Kidney epithelial cell (primary cell): ENCODE results near the gene NRIP1. TPM values are rescaled to one million over a fixed set of nuclear protein-coding genes. Genes with fewer than 3 reads are reported as not detected.

Experiments used
- DNase-seq: peaks from one replicate; pipeline ENCODE4 v3.0.0-alpha.2; 2010; ENCODE audit warnings: low read depth
- H3K27me3 ChIP-seq: 2 replicates; pipeline ENCODE4 v1.6.0; 2011; ENCODE audit warnings: low read length; ENCODE audit not compliant: control insufficient read depth, insufficient read depth
- H3K36me3 ChIP-seq: 2 replicates; pipeline ENCODE4 v1.5.1; 2011; ENCODE audit warnings: low read length; ENCODE audit not compliant: control insufficient read depth, insufficient read depth
- H3K4me3 ChIP-seq: 2 replicates; pipeline ENCODE4 v1.5.1; 2011; ENCODE audit warnings: low read depth, mild to moderate bottlenecking, control low read depth, low read length
- total RNA-seq: library from RNA; depleted of rRNA; stranded (reverse); fragments of >200 nt; gene quantifications from 2 replicates; pipeline ENCODE4 v1.2.3, GENCODE V29; 2015
- TF ChIP-seq, protein P1 (sequence below): IDR thresholded peaks from 2 replicates; pipeline ENCODE4 v1.5.1; 2011; ENCODE audit warnings: mild to moderate bottlenecking, moderate library complexity, low read length, control low read depth, inconsistent platforms; ENCODE audit not compliant: insufficient read depth, poor library complexity, severe bottlenecking

NRIP1 gene
- total RNA-seq, 1 donor from 2014 or later: 52.6 TPM

DNA sequence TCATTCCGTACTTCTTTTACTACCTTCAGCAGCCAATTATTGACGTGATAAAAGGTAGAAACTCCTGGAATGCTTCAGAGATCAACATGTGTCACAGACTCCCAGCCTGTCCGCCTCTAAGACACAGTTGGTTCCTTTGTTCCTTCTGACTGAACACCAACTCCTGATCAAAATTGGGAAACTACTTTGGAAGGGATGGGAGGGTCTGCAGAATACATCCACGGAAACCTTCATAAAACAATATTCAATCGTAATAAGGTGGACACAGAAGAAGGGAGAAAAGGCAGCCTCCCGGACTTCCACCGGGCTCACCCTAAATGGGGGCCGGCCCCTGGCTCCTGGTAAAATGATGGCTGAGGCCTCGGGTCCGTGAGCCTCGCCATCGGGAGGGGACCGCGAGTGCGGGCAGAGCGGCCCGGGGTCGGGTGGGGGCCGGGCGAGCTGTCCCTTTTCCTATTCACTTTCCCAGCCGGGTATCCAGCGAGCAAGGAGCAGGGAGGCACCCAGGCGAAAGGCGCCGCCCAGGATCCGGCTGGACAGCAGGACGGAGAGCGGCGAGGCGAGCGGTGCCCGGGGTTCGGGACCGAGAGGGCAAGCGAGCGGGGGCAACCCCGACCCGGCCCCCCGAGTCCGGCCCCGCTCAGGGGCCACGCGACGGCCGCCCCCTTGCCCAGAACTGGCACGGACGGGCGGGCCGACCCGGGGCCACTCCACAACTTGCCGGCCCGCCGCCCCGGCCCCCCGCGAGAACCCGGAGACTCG, 805 bp downstream of the NRIP1 start:
- Histone ChIP-seq H3K36me3 (no peaks in the 10 kb centered on the region), H3K27me3 (no peaks in the 10 kb centered on the region), H3K4me3 (peak overlapping the region; percentile 91)
- TF ChIP-seq, protein P1, sequence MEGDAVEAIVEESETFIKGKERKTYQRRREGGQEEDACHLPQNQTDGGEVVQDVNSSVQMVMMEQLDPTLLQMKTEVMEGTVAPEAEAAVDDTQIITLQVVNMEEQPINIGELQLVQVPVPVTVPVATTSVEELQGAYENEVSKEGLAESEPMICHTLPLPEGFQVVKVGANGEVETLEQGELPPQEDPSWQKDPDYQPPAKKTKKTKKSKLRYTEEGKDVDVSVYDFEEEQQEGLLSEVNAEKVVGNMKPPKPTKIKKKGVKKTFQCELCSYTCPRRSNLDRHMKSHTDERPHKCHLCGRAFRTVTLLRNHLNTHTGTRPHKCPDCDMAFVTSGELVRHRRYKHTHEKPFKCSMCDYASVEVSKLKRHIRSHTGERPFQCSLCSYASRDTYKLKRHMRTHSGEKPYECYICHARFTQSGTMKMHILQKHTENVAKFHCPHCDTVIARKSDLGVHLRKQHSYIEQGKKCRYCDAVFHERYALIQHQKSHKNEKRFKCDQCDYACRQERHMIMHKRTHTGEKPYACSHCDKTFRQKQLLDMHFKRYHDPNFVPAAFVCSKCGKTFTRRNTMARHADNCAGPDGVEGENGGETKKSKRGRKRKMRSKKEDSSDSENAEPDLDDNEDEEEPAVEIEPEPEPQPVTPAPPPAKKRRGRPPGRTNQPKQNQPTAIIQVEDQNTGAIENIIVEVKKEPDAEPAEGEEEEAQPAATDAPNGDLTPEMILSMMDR: no peak
- no peak for DNase-seq

DNA sequence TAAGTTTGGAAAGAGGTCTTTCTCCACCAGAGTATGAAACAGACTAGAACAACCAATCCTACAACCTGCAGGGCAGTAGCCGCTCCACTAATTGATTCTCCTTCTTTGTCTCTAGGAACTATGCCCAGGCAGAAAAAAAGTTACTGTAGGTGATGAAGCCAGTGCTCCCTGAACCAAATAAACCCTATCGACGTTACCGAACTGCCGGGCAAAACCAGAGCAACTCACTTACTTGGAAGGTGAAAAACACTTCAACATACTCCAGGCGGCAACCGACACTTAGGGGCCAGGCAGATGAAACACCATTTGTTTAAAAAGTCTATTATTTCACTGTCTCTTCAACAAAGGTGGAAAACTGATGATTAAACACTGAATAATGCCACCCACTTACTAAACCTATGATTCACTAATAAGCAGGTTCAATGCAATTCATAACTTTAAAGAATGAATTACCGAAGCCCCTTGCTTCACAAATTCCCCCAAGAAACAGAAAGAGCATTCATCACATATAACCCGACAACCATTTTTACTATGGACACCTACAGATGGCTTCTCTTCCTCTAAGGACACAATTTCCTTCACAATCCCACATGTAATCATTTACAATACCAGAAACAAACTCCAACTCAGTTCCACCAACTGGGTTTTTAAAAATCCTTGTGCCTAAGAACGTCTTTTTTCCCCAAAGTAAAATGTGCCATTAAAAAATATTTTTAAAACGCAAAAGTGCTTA, 1.6 kb downstream of the NRIP1 start:
- Histone ChIP-seq H3K36me3 (no peaks in the 10 kb centered on the region), H3K4me3 (peak overlapping the region; percentile 91), H3K27me3 (no peaks in the 10 kb centered on the region)
- no peak for DNase-seq
- TF ChIP-seq, protein P1: no peak

DNA sequence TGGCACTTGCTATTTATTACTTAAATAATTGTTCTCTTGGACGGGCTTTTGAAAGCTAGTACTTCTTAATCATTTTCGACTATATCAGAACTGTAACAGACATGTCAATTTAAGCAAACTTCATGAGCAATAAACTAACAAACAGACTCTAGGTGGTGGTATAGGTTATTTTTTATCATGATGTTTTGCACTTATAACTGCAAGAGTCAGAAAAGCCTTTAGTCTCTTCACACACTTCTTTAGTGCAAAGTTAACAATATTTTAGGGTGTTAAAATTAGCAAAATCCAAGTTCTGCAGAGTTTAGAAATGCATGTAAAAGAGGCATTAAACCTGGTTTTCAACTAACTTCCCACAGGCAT, 2.2 kb downstream of the NRIP1 start:
- DNase-seq: no peak
- H3K27me3 ChIP-seq: no peaks in the 10 kb centered on the region
- TF ChIP-seq, protein P1: no peak
- peak overlapping the region; percentile 91 for H3K4me3 ChIP-seq
- no peaks in the 10 kb centered on the region for H3K36me3 ChIP-seq

DNA sequence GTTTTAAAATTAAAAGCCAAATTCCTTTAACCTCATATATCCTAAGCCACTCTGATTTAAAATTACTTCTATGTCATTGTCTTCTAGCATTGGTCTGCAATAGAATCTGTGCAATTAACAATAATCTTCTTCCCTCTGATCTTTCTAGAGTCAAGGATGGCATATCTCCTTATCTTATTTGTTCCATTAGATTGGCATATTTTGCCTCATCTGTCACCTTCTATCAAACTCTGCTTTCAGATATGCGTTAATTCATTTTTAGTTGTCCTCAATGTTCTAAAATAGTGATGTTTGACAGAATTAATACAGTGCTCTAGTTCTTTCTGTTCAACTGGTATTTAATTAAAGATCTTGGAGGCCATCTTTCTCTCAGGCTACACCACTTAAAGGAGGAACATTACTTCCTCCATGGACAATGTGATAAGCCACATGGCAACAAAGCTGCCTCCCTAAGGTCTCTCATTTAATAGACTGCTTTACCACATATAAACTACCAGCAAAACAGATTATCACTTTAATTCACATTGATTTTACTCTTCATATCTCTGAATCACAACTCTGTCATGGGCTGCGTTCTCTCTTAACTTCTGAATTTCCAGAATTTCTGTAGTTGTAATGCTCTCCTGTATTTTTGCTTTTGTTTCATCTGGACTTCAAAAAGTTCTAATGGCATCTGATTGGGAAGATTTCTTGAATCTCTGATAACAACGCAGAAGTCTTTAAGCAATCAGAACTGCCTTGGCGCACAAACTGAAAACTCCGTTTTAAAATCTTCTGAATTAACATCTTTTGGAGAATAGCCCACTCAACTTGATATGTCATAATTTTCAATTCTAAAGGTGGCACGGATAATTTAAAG, 2.8 kb downstream of the NRIP1 start:
- Histone ChIP-seq H3K4me3 (peak overlapping the region; percentile 91), H3K36me3 (no peaks in the 10 kb centered on the region), H3K27me3 (no peaks in the 10 kb centered on the region)
- TF ChIP-seq, protein P1: no peak
- DNase-seq: no peak

DNA sequence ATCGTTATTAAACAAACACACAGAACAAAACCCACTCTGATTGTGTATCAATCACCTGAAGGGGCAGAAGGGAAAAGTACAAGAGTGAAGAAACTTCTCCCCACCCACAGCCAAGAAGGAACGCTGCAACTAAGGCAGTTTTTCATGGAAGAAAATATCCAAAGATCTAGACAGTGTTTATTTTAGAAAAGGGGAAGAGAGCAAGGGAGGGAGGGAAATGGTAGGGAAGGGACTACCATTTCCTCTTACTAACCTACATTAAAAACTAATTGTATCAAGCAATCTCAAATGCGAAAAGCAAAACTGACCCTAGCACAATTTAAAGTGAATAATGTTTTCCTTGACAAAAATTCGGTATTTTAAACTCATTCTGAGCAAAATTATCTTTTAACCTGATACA, 3.5 kb downstream of the NRIP1 start:
- TF ChIP-seq, protein P1: no peak

More for the DNA sequence above, 3.5 kb downstream of the NRIP1 start:
- Histone ChIP-seq H3K36me3 (no peaks in the 10 kb centered on the region), H3K27me3 (no peaks in the 10 kb centered on the region), H3K4me3 (peak overlapping the region; percentile 91)
- no peak for DNase-seq
